Mesothelial cell of epicardium (in vitro differentiated cells): Measurements from ENCODE around the gene RAB1B. TPM values are rescaled to one million over a fixed set of nuclear protein-coding genes. Genes with fewer than 3 reads are reported as not detected.

Experiments used
- DNase-seq, 2 experiments: peaks; one replicate each; pipeline ENCODE4 v3.0.0; 2021; ENCODE audit warnings: low spot score in 2 of 2; ENCODE audit not compliant: unreplicated experiment in 2 of 2
- H3K27ac Mint-ChIP-seq: 2 replicates; pipeline ENCODE4 v1.8.0; 2021; ENCODE audit warnings: mixed read lengths
- H3K27me3 Mint-ChIP-seq: 2 replicates; pipeline ENCODE4 v1.8.0; 2021; ENCODE audit warnings: low read depth, mixed read lengths
- H3K36me3 Mint-ChIP-seq: 2 replicates; pipeline ENCODE4 v1.8.0; 2021; ENCODE audit warnings: mixed read lengths
- H3K4me1 Mint-ChIP-seq: 2 replicates; pipeline ENCODE4 v1.8.0; 2021; ENCODE audit warnings: mixed read lengths
- H3K4me3 Mint-ChIP-seq: 2 replicates; pipeline ENCODE4 v1.8.0; 2021; ENCODE audit warnings: mild to moderate bottlenecking, moderate library complexity, mixed read lengths
- H3K9me3 Mint-ChIP-seq: 2 replicates; pipeline ENCODE4 v1.8.0; 2021; ENCODE audit warnings: mixed read lengths
- CTCF ChIP-seq: fragments of 200-600 bp; sonication (generic); IDR thresholded peaks from one replicate; pipeline ENCODE4 v1.5.0; 2021; ENCODE audit warnings: antibody characterized with exemption; ENCODE audit not compliant: unreplicated experiment
- total RNA-seq: library from RNA; stranded (reverse); gene quantifications from 3 replicates; pipeline ENCODE4 v1.2.1, GENCODE V29; 2021

Gene RAB1B
- total RNA-seq, 1 donor from 2014 or later: 91.8 TPM

DNA sequence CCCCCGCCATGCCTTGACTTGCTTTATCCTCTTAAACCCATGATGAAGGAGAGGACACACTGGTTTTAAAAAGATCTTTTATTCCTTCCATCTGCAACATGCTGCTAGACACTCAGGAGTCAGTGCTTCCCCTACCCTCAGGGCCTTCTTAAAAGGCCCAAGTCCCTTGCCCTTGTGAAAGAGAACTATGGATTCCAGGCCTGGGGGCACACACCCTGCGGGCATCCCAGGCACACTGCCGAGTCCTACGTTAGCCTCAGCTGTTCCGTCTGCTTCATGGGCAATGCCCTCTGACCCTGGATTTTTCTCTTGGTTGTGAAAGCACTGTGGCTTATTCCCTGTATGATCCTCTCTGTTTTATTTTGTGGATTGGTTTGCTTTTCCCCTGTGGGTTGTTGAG is 35.1 kb upstream of the RAB1B start:
- no peak overlapping the region for H3K4me3 Mint-ChIP-seq
- peaks cover 35% of the 10 kb centered on the region for H3K36me3 Mint-ChIP-seq
- no peak overlapping the region for H3K27ac Mint-ChIP-seq
- H3K4me1 Mint-ChIP-seq: peaks cover 5% of the 10 kb centered on the region
- DNase-seq: no peak
- no peaks in the 10 kb centered on the region for H3K9me3 Mint-ChIP-seq
- TF ChIP-seq CTCF: no peak
- no peaks in the 10 kb centered on the region for H3K27me3 Mint-ChIP-seq

GRCh38 chr11:66235141-66235540 is 33.3 kb upstream of the RAB1B start:
- no peak for DNase-seq
- Mint-ChIP-seq H3K27me3 (no peaks in the 10 kb centered on the region), H3K9me3 (no peaks in the 10 kb centered on the region), H3K4me3 (no peak overlapping the region), H3K4me1 (no peaks in the 10 kb centered on the region), H3K27ac (no peak overlapping the region), H3K36me3 (peaks cover 33% of the 10 kb centered on the region)
- TF ChIP-seq CTCF: no peak

DNA sequence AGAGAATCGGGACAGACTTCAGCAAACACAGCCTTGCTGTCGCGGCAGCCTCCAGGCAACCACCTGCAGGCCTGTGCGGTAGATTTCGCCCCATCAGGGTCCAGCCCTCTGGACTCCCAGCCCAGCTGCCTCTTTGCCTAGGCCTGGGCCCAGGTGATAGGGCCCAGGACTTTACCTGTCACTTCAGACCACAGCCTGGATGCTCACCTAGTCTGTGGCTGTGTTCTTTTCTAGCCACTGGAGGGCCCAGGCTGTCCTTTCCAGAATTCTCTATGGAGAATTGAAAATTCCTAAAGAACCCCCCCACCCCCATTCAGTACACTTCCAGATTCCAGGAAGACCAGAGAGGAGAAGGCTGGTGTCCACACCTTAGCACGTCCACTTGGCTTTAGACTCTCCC is 30.6 kb upstream of the RAB1B start:
- TF ChIP-seq CTCF: no peak
- Mint-ChIP-seq H3K27ac (no peak overlapping the region), H3K4me3 (no peak overlapping the region), H3K36me3 (peaks cover 34% of the 10 kb centered on the region), H3K27me3 (no peaks in the 10 kb centered on the region), H3K9me3 (no peaks in the 10 kb centered on the region), H3K4me1 (no peaks in the 10 kb centered on the region)
- no peak for DNase-seq

DNA sequence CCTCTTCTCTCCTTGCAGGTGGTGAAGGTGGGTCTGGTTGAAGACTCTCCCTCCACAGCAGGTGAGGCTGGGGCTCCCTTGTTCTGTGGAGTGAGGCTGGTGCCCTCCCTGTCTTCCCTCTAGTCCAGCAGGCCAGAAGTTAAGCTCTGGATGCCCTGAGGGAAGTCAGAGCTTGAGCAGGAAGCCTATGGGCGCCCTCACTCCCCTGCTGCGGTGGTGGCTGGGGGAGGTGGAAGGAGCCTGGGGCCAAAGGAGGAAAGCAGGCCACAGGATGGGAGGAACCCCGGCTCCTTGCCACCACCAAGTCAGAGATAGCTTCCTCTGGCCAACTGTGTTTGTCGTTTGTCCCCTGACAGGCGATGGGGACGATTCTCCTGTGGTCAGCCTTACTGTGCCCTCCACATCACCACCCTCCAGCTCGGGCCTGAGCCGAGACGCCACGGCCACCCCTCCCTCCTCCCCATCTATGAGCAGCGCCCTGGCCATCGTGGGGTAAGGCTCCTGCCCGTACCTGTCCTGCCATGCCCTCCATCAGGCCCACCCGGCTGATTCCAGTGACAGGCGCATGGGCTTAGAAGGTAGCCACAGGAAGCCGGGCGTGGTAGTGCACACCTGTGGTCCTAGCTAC is 29.5 kb upstream of the RAB1B start:
- no peaks in the 10 kb centered on the region for H3K9me3 Mint-ChIP-seq
- no peaks in the 10 kb centered on the region for H3K4me1 Mint-ChIP-seq
- TF ChIP-seq CTCF: no peak
- no peak overlapping the region for H3K4me3 Mint-ChIP-seq
- H3K36me3 Mint-ChIP-seq: peaks cover 28% of the 10 kb centered on the region
- no peaks in the 10 kb centered on the region for H3K27me3 Mint-ChIP-seq
- no peak for DNase-seq
- no peak overlapping the region for H3K27ac Mint-ChIP-seq

GRCh38 chr11:66239511-66239910 is 28.9 kb upstream of the RAB1B start:
- no peak for TF ChIP-seq CTCF
- no peaks in the 10 kb centered on the region for H3K27me3 Mint-ChIP-seq
- H3K4me3 Mint-ChIP-seq: no peak overlapping the region
- H3K27ac Mint-ChIP-seq: no peak overlapping the region
- no peaks in the 10 kb centered on the region for H3K4me1 Mint-ChIP-seq
- no peaks in the 10 kb centered on the region for H3K9me3 Mint-ChIP-seq
- no peak for DNase-seq
- peaks cover 23% of the 10 kb centered on the region for H3K36me3 Mint-ChIP-seq
